K562 (cell line): ENCODE measurements around the gene IFNK. TPM values are rescaled to one million over a fixed set of nuclear protein-coding genes. Genes with fewer than 3 reads are reported as not detected.
A peak's percentile ranks its signal among the peaks of the same experiment; 100 is the strongest.

Experiments used
- BHLHE40 ChIP-seq: IDR thresholded peaks from 2 replicates; pipeline ENCODE4 v1.6.1; 2011; ENCODE audit warnings: low read length, improper control_type of control experiment
- BRF2 ChIP-seq: IDR thresholded peaks from 3 replicates; pipeline ENCODE4 v1.6.1; 2011; ENCODE audit warnings: borderline replicate concordance, mild to moderate bottlenecking; ENCODE audit not compliant: insufficient read length, insufficient read depth
- CREB1 ChIP-seq, 2 experiments: sonication (generic) in 1 of 2; formaldehyde crosslinking in 1 of 2; IDR thresholded peaks; 2 replicates each; pipeline versions ENCODE4 v1.6.1 to v1.8.0; 2012 to 2022; ENCODE audit warnings: inconsistent platforms in 1 of 2, mild to moderate bottlenecking in 1 of 2, missing genetic modification reagents in 1 of 2, moderate library complexity in 1 of 2
- HMGN3 ChIP-seq: IDR thresholded peaks from 2 replicates; pipeline ENCODE4 v1.6.1; 2011; ENCODE audit warnings: borderline replicate concordance, low read depth, mild to moderate bottlenecking, mixed read lengths, low read length; ENCODE audit not compliant: insufficient read length; ENCODE audit errors: extremely low read depth
- ILK ChIP-seq: fragments of 450-650 bp; IDR thresholded peaks from 2 replicates; pipeline ENCODE4 v1.6.1; 2016; ENCODE audit warnings: missing genetic modification characterization, low read depth, mild to moderate bottlenecking, missing compliant biosample characterization, moderate library complexity, borderline replicate concordance
- IRF1 ChIP-seq: sonication (generic); formaldehyde crosslinking; IDR thresholded peaks from 2 replicates; pipeline ENCODE4 v1.8.0; 2022; ENCODE audit warnings: missing genetic modification reagents, mild to moderate bottlenecking, borderline replicate concordance
- KAT7 ChIP-seq: sonication (generic); formaldehyde crosslinking; IDR thresholded peaks from 2 replicates; pipeline ENCODE4 v1.8.0; 2022; ENCODE audit warnings: missing genetic modification reagents, mild to moderate bottlenecking, borderline replicate concordance
- MTA1 ChIP-seq: fragments of 450-650 bp; IDR thresholded peaks from 2 replicates; pipeline ENCODE4 v1.6.1; 2017; ENCODE audit warnings: borderline replicate concordance
- NFE2 ChIP-seq: IDR thresholded peaks from 2 replicates; pipeline ENCODE4 v1.6.1; 2014; ENCODE audit warnings: antibody characterized with exemption, low read depth
- PKNOX1 ChIP-seq: fragments of 450-650 bp; IDR thresholded peaks from 2 replicates; pipeline ENCODE4 v1.6.1; 2016
- POLR2B ChIP-seq: fragments of 450-650 bp; IDR thresholded peaks from 2 replicates; pipeline ENCODE4 v1.6.1; 2018; ENCODE audit warnings: low read depth; ENCODE audit not compliant: partially characterized antibody
- SUPT5H ChIP-seq: fragments of 450-650 bp; IDR thresholded peaks from 2 replicates; pipeline ENCODE4 v1.6.1; 2016
- UBTF ChIP-seq, 2 experiments: IDR thresholded peaks; 2 replicates each; pipeline ENCODE4 v1.6.1; 2012; ENCODE audit warnings: improper control_type of control experiment in 2 of 2, low read depth in 2 of 2, low read length in 2 of 2, borderline replicate concordance in 1 of 2
- ZFX ChIP-seq: sonication (generic); formaldehyde crosslinking; IDR thresholded peaks from 2 replicates; pipeline ENCODE4 v1.8.0; 2022; ENCODE audit warnings: mild to moderate bottlenecking, missing genetic modification reagents, moderate library complexity
- ZNF133 ChIP-seq: fragments of 250-450 bp; sonication (Bioruptor Pico); IDR thresholded peaks from 2 replicates; pipeline ENCODE4 v1.4.0; 2020; ENCODE audit warnings: mild to moderate bottlenecking
- ZNF3 ChIP-seq: fragments of 250-450 bp; sonication (Bioruptor Pico); IDR thresholded peaks from 2 replicates; pipeline ENCODE4 v1.5.0; 2021; ENCODE audit warnings: mild to moderate bottlenecking, moderate library complexity
- ZNF512 ChIP-seq: IDR thresholded peaks from 2 replicates; pipeline ENCODE4 v1.6.1; 2016; ENCODE audit warnings: missing genetic modification characterization, missing compliant biosample characterization
- polyA plus RNA-seq, 8 experiments: library from polyadenylated mRNA; depleted of rRNA in 4 of 8; stranded (reverse) in 5 of 8; unstranded in 3 of 8; fragments of >200 nt; fragmentation: Nextera tagmentation in 2 of 8; fragmentation: Illumina TruSeq in 1 of 8; extraction: Ambion mirVana in 2 of 8; extraction: Trizol in 1 of 8; gene quantifications; 2 replicates each; pipeline versions ENCODE4 v1.2.1 to v1.2.3, GENCODE V29; 2011 to 2014; ENCODE audit warnings: inconsistent platforms in 1 of 8, missing spikeins in 1 of 8
- total RNA-seq, 7 experiments: library from RNA; depleted of rRNA in 6 of 7; stranded (reverse); fragments of >200 nt in 6 of 7; fragmentation: Illumina TruSeq in 2 of 7; extraction: Trizol in 2 of 7; gene quantifications; 2 replicates each; pipeline versions ENCODE4 v1.2.1 to v1.2.3, GENCODE V29; 2011 to 2021; ENCODE audit warnings: low replicate concordance in 1 of 7
- TF ChIP-seq, protein P1 (sequence below): fragments of 250-450 bp; sonication (Bioruptor Pico); IDR thresholded peaks from 2 replicates; pipeline ENCODE4 v1.8.0; 2022; ENCODE audit warnings: inconsistent platforms, mild to moderate bottlenecking, moderate library complexity, borderline replicate concordance

IFNK gene
- total and polyA plus RNA-seq, 9 of the 15 experiments (the other 6 are each of a cell fraction or from before 2014, with no cell fraction given): 0.11 TPM; not detected in 8

DNA sequence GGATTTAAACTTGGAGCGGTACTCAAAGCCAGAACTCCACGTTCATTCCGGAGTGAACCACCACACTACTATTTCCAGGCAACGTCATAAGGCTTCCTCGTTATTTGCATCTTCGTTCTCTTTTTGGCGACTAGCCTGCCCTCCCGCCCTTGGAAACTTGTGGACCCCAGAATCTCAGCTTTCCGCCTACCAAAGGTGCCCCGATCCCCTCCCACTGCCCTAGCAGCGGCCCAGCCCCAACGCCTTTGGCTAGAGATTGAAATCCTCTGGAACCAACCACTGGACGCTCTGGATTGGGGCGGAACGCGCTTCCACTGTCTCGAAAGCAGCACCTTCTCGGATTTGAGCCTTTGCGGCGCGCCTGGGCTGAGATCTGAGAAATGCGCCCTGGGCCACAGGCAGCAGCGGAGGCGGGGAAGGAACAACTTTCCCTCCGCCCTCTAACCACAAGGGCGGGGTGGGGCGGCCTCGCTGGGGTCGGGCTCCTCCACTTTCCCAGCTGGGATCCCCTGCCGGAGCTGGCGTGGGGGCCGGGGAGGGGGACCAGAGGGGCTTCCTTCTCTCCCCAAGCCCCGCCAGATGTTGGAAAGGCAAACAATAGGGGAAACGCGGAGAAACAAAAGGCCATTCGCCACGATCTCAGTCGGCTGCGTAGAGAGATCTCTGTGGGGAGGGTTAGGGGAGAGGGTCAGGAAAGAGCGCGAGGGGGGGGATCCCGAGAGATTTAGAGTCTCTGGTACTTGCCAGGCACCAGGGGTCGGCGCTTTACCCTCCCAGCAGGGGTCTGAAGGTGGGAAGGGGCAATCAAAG lies 4.2 kb downstream of the IFNK start (continued):
- no peak; the same call in 1 of the 2 replicates for TF ChIP-seq ZFX
- TF ChIP-seq SUPT5H: no peak
- TF ChIP-seq BRF2: no peak
- no peak for TF ChIP-seq ILK (tag)
- no peak for TF ChIP-seq BHLHE40
- TF ChIP-seq IRF1 (CRISPR knock-in tag): no peak
- TF ChIP-seq MTA1: peak; percentile 39; the same call in 1 of the 2 replicates
- TF ChIP-seq HMGN3: no peak
- TF ChIP-seq PKNOX1: peak; percentile 67
- TF ChIP-seq NFE2: no peak
- no peak for TF ChIP-seq POLR2B
- no peak for TF ChIP-seq ZNF3 (CRISPR knock-in tag)
- TF ChIP-seq UBTF (IDR thresholded peaks at IDR 0.05; ENCODE audit: borderline replicate concordance in 1 of 2, low read depth in 2 of 2, low read length in 2 of 2): 0 out of 4 replicates have a peak, but pooled peaks of 1 of the 2 experiments have one; percentile 25
- no peak for TF ChIP-seq KAT7 (CRISPR knock-in tag)
- TF ChIP-seq, protein P1, sequence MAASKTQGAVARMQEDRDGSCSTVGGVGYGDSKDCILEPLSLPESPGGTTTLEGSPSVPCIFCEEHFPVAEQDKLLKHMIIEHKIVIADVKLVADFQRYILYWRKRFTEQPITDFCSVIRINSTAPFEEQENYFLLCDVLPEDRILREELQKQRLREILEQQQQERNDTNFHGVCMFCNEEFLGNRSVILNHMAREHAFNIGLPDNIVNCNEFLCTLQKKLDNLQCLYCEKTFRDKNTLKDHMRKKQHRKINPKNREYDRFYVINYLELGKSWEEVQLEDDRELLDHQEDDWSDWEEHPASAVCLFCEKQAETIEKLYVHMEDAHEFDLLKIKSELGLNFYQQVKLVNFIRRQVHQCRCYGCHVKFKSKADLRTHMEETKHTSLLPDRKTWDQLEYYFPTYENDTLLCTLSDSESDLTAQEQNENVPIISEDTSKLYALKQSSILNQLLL (CRISPR knock-in tag): no peak
- peak; percentile 65; the same call in 1 of the 2 replicates for TF ChIP-seq CREB1 (IDR thresholded peaks at IDR 0.05)
- no peak for TF ChIP-seq CREB1 (CRISPR knock-in tag; IDR thresholded peaks at IDR 0.05)
- no peak for TF ChIP-seq ZNF133 (CRISPR knock-in tag)
- no peak for TF ChIP-seq ZNF512
